ENCODE measurements around the gene PGF.
A peak's percentile ranks its signal among the peaks of the same experiment; 100 is the strongest.
"Not testable (repeated sequence)": the region's sequence is repeated elsewhere in the genome, so short reads cannot be mapped to it uniquely, and the experiment has no call there.

Gene PGF

GRCh38 chr14:74941676-74942097, 13.7 kb downstream of the PGF start:
- DNase-seq (ENCODE audit: low read depth): peak; percentile 21

GRCh38 chr14:74940956-74941565, 14.3 kb downstream of the PGF start:
- DNase-seq (ENCODE audit: low read depth): no peak

- no peak for DNase-seq (ENCODE audit: low read depth)
These were observed 16.6 kb downstream of the PGF start for GRCh38 chr14:74938531-74939495.

GRCh38 chr14:74937171-74937570, 18.2 kb downstream of the PGF start:
- no peak for DNase-seq (ENCODE audit: low read depth)

- no peak for DNase-seq (ENCODE audit: low read depth)
These were observed 18.7 kb downstream of the PGF start for GRCh38 chr14:74936731-74937130.

GRCh38 chr14:74936151-74936550, 19.2 kb downstream of the PGF start:
- no peak for DNase-seq (ENCODE audit: low read depth)

GRCh38 chr14:74935360-74935680, 20.1 kb downstream of the PGF start:
- no peak for DNase-seq (ENCODE audit: low read depth)

DNA sequence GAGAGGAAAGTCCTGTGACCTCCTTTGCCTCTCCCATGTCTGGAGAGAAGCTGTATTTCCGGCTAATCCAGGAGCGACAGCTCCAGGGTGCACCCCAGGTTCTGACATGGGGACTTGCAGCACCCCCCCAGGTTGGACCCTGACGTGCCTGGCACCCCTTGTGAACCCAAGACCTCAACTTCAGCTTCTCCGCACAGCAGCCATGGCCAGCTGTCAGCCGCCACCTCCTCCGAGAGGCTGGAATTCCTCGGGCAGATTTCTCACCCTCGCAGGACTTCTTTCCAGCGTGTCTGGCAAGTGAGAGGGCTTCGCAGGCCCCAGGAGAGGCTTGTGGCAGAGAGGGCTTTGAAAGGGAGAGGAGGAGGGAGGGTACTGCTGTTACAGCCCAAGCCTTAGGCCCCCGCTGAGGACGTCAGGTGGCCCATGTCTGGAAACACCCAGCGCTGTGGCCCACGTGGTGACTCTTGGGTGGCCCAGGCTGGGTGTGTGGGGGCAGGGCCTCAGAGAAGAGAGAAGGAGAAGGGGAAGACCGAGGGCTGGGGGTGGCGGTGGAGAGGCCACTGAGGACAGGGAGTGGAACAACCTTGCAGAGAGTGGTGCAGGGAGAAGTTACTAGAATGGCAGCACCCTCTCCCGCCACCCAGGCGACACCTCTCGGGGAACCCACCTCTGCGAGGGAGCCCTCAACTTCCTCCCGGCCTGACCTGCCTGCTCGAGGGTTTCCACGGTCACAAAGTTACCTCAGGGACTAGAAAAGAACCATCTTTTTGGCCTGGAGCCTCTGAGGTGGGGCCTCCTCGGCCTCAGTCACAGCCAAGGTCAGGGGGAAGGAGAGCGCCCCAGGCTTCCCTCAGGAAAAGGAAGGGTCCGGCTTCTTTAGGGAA, 20.7 kb downstream of the PGF start:
- DNase-seq (ENCODE audit: low read depth): no peak

- no peak for DNase-seq (ENCODE audit: low read depth)
These were observed 21.4 kb downstream of the PGF start for GRCh38 chr14:74934041-74934440.

DNA sequence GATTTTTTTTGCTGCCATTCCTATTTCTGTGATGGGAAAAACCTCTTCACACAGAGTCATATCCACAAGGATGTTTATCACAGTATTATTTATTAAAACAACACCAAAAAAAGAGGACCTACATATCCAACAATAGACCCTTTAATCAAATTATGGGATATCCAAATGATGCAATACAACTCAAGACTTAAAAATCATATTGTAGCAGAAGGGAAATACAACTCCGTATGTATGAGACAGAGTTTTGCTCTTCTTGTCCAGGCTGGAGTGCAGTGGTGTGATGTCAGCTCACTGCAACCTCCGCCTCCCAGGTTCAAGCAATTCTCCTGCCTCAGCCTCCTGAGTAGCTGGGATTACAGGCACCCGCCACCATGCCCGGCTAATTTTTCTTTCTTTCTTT, 22.5 kb downstream of the PGF start:
- not testable (repeated sequence) for DNase-seq (ENCODE audit: low read depth)

DNA sequence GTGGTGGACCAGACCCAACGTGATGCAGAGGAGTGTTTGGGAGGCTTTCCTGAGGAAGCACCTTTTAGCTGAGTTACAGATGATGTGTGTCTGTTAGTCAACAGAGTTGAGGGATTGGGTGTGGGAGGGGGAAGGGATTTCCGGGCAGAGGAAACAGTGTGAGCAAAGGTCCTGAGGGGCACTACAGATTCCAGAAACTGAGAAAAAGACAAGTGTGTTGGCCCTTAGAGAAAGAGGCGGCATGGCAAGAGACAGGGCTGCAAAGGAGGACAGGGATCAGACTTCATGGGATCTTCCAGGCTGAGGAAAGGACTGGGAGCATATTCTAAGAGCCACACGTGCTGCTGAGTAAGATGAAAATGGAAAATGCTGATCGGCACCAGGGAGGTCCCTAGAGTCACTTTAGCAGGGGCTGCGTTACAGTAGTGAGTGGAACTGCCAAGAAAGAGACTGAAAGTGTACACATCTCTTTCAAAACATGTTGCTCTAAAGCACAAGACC, 22.9 kb downstream of the PGF start:
- no peak for DNase-seq (ENCODE audit: low read depth)

- not testable (repeated sequence) for DNase-seq (ENCODE audit: low read depth)
These were observed 23.7 kb downstream of the PGF start for GRCh38 chr14:74931744-74932143.

- no peak for DNase-seq (ENCODE audit: low read depth)
These were observed 26.2 kb downstream of the PGF start for GRCh38 chr14:74929242-74929641.

DNA sequence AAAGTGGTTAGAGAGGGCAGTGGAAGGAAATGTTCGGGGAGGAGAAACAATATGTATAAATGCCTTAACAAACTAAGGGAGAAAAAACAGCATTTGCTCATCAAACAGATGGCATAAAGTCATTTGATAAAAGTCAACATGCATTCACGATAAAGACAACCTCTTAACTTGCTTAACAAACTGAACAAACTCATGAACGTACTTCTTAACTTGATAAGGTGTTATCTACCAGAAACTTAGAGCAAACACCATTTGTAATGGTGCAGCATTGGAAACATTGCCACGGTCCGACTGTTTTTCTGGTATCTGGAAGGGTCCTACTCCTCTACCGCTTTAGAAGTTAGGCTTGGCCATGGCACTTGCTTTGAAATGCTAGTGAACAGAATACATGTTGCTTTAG, 28.2 kb downstream of the PGF start:
- DNase-seq (ENCODE audit: low read depth): no peak

DNA sequence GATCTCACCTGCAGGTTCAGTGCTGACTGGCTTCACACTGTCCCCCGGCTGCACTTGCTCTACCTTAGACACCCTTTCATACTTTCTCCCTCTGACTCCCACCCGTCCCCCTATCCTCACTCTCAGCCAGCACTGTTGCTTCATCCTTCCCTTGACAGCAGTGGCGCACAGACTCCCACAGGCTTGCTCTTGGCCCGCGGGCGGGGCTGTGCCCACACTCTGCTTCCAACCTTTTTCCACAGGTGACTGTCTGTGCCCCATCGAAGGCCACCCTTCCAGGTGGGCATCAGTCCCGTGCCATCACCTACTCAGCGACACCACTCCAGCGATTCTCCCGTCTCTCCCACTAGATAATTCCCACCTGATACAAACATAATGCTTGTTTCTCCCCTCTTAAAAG, 31.3 kb downstream of the PGF start:
- DNase-seq (ENCODE audit: low read depth): no peak

GRCh38 chr14:74922752-74923401, 32.5 kb downstream of the PGF start, which contains the start of gene RPS6KL1:
Gene RPS6KL1, minus strand, starts transcription at chr14:74923260. Its CDS starts 1,719 bp downstream, at chr14:74921541.
- DNase-seq (ENCODE audit: low read depth): peak; percentile 51

- DNase-seq (ENCODE audit: low read depth): no peak
These were observed 33.2 kb downstream of the PGF start for GRCh38 chr14:74921987-74922751.

GRCh38 chr14:74921053-74921620, 34.3 kb downstream of the PGF start:
- DNase-seq (ENCODE audit: low read depth): no peak

DNA sequence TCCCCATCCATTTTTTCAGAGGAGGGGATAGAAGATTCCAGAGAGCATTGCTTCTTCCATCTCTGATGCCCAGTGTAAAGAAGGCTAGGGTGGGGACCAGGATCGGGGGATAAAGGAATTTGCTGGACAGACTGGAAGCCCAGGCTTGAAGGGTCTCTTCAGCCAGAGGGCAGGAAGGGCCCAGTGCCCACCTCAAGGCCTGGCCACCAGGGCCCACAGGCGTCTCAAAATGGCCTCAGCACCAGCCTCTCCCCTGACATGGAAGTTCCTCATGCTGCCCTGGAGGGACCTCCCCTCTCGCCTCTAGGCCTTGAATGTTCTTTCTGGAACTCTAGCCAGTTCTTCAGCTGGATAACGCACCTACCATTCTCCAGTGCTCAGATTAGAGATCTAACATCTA, 35.1 kb downstream of the PGF start:
- no peak for DNase-seq (ENCODE audit: low read depth)

- no peak for DNase-seq (ENCODE audit: low read depth)
These were observed 35.8 kb downstream of the PGF start for GRCh38 chr14:74919421-74920165.
